Body of pancreas (tissue), 4 donors: Measurements from ENCODE around the gene CD4.

Source experiments
- CTCF ChIP-seq, 7 experiments: fragments of 450-650 bp in 4 of 7; fragments of 200-600 bp in 3 of 7; sonication (generic) in 3 of 7; IDR thresholded peaks; one replicate each; pipeline ENCODE4 v1.5.1; 2016 to 2019; ENCODE audit warnings: antibody characterized with exemption in 7 of 7
- POLR2A ChIP-seq, 3 donors: fragments of 450-650 bp; IDR thresholded peaks; one replicate each; pipeline ENCODE4 v1.6.1; 2016; ENCODE audit warnings: antibody characterized with exemption in 3 of 3, mild to moderate bottlenecking in 2 of 3

DNA sequence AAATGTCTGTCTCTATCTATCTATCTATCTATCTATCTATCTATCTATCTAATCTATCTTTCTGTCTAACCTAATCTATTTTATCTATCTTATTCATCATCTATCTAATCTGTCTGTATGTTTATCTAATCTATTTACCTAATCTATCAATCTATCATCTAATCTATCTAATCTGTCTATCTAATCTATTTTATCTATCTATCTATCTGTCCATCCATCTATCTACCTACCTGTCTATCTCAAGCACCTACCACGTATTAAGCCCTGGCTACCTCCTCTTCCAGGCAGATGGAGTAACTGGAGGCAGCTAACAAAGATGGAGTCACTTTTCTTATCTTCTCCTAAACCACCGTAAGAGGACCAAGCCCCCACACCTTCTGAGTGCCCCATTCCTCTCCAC lies 5.8 kb downstream of the CD4 start:
- TF ChIP-seq CTCF (IDR thresholded peaks at IDR 0.05): no peak
- no peak for TF ChIP-seq POLR2A (IDR thresholded peaks at IDR 0.05)
